HG02973 (cell line): ENCODE results near the gene CATSPER1.

ENCODE experiments used
- ATAC-seq: cut with Tn5 transposase; IDR thresholded peaks from one replicate; pipeline ENCODE4 v1.9.1; 2021; ENCODE audit warnings: moderate library complexity; ENCODE audit not compliant: unreplicated experiment

Gene CATSPER1

DNA sequence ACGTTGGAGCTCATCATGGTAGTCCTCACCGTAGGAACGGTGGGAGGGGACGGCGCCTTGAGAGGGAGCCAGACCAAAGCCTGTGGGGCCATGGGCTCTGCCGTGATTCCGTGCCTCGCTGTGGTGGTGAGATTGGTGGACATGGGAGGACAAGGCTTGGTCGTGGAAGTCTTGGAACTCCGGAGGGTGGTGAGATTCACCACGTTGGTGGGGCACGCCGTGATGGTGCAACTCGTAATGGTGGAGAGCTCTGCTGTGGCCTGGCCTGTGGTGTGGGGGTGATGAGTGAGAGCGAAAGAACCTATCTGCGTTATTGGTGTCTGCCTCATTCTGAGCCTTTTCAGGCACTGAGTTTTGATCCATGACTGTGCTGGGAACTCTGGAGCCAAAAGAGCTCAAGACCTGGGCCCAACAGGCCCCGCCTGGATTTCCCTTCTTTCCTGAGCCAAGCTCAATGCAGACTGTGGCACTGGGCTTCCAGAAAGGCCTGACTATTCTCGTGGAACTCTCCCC lies at the start of gene CATSPER1:
TSS of gene CATSPER1 (minus strand) at position 463 of the 513 bp plus-strand sequence. CDS start at position 363, 100 bp downstream.
- no peak for ATAC-seq

DNA sequence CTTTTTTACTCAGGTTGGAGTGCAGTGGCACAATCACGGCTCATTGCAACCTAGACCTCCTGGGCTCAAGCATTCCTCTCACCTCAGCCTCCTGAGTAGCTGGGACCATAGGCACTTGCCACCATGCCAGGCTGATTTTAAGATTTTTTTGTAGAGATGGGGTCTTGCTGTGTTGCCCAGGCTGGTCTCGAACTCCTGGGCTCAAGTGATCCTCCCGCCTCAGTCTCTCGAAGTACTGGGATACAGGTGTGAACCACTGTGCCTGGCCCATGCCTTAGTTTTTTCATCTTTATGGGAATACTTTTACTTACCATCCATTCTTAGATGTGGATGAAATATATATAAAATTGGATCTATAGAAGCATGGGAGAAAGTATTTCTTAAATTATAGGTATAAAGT lies 49.0 kb upstream of the CATSPER1 start:
- no peak for ATAC-seq

DNA sequence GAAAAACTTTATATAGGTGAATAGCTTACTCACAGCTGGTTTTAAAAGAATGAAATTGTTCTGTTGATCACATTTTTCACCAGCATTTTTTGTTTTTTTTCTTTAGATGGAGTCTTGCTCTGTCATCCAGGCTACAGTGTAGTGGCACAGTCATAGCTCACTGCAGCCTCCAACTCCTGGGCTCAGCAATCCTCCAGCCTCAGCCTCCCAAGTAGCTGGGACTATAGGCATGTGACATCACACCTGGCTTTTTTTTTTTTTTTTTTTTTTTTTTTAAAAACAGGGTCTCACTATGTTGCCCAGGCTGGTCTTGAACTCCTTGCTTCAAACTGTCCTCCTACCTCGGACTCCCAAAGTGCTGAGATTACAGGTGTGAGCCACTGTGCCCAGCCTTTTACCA lies 47.4 kb upstream of the CATSPER1 start:
- ATAC-seq: no peak

DNA sequence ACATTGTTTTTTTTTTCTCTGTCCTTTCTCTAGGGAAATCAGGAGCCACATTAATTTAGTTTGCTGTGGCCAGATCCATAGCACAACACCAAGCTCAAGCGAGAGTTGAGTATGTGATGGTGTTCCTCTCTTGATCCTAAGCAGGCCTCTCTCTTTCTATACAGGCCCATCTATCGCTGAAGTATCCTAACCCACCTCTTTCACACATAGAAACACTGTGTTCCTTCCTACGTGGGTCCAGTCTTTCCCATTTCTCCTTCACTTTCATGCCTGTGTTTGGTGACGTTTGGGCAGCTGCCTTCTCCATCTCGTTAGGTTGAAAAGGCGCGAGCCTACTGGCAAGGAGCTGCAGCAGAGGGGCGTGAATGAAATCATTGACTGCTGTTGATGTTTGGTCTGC lies 46.2 kb upstream of the CATSPER1 start:
- ATAC-seq: no peak

DNA sequence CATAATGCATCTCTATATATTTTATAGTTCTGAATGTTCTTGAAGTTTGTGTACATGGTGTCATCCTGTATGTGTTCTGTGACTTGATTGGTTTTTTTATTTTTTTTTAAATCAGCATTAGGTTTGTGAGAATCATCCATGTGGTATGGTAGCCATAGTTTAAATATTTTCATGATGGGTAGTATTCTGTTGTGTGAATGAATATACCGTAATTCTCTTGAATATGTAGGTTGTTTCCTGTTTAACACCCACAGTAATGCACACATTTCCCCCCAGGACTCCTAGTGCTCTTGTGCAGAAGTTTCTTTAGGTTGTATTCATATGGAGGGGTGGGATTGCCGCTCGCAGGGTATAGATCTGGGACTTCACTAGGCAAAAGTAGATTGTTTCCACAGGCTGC lies 45.8 kb upstream of the CATSPER1 start:
- no peak for ATAC-seq

DNA sequence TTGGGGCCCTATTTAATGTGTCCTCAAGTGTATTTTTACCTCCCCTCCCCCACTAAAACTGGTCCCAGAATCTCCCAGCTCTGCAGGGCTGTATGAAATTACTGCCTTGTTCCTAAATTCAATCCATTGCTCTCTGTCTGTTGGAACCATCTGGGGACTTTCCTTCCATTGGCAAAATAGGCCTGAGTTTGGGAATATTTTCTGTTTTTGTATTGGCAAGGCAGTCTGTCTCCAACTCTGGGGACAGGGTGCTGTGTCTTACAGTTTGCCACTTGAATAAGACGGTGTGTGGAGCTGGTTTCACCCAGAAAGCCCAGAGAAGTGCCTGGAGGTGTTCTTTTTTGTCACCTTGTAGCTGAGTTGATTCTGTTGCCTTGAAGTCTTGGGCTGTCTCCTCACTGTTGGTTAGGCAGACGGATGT lies 45.1 kb upstream of the CATSPER1 start:
- ATAC-seq: no peak

DNA sequence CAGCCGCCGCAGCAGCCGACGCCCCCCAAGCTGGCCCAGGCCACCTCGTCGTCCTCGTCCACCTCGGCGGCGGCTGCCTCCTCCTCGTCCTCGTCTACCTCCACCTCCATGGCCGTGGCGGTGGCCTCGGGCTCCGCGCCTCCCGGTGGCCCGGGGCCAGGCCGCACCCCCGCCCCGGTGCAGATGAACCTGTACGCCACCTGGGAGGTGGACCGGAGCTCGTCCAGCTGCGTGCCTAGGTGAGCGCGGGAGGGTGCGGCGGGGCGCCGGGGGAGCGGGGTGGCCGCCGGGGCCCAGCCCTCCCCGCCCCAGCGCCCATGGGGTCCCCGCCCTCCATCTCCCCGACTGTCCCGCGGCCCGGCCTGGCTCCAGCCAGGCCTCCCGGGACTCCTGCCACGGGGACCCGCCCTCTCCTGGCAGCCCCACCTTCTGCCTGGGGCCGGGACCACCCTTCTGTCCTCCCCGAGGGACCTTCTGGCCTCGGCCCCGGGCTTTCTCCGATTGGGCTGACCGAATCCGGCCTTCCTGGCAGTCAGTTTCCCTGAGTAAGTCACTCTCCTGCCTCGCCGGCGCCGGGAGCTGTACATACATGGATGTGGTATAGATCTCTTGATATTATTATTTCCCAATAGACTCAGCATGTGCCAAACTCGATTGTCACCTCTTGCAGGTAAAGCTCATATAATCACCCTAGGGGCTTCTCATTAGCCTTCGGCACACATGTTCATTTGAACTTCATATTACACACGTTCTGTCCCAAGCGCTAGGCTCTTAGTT lies 44.5 kb upstream of the CATSPER1 start:
- ATAC-seq: peak; percentile 15

DNA sequence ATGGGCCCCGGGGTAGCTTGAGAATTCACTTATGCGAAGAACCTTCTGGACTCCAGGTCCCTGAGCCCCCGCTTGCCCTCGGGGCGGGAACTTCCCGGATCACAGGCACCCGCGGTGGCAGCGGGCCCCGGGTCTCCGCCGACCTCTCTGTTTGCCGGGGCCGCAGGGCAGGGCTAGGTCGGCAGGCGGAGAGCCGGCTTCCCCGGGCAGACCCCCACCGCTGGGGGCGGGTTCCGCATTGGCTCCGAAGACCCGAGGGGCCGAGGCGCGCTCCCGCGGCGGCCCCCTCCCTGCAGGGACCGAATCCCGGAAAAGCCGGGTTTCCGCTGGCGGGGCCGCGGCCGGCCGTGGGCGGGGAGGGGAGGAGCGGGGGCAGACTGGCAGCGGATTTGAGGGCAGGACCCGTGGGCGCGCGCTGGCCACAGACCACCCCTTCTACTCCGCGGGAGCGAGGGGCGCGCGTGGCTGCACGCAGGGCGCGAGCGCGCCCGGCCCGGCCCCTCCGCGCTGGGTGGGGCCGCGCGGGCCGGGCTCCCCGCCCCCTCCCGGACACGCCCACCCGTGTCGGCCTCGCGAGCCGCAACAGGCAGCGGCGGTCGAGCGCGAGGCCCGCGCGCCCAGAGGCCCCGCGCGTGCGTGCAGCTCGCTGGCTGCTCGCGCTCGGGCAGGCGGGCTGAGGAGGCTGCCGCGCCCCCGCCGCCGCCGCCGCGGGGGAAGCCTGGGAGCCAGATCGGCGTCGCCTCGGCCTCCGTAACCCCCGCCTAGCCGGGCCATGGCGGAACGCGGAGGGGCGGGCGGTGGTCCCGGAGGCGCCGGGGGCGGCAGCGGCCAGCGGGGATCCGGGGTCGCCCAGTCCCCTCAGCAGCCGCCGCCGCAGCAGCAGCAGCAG lies 43.7 kb upstream of the CATSPER1 start, which contains the start of gene PACS1:
TSS of gene PACS1 (plus strand) at position 558 of the 889 bp plus-strand sequence. CDS start at position 773, 215 bp downstream.
- peak; percentile 39 for ATAC-seq

DNA sequence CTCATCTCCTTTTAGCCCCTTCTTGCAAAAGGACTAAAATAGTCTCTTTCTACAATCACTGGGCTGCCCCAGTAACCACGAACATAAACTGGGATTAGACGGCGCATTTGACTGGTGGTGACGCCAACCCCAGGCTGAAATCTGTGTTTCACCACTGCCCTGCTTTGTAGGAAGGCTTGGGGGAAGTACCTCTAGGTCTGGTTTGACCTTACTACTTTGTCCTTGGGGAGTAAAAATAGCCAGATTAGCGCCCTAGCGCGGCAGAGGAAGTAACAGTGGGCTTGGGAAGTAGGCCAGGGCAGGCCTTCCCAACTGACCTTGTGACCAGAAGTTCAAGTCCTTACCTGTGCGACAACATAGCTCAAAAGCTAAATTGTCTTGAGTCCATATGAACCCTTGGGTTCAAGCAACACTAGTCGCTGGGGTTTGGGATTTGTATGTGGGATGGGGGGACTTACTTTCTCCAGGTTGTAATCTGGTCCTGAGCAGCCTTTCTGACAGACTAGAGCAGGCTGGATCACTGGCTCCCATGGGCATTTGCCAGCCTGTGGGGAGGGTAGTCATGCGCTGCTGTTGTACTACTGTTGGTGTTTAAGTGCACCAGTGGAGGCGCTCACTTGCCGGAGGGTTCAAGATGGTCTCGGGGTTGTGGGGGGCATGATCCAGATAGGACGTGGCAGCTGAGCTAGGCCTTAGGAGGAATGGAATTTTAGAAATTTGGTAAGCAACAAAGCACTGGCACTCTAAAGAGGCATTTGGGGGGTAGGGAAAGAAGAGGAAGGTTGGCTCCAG lies 42.8 kb upstream of the CATSPER1 start:
- no peak for ATAC-seq

DNA sequence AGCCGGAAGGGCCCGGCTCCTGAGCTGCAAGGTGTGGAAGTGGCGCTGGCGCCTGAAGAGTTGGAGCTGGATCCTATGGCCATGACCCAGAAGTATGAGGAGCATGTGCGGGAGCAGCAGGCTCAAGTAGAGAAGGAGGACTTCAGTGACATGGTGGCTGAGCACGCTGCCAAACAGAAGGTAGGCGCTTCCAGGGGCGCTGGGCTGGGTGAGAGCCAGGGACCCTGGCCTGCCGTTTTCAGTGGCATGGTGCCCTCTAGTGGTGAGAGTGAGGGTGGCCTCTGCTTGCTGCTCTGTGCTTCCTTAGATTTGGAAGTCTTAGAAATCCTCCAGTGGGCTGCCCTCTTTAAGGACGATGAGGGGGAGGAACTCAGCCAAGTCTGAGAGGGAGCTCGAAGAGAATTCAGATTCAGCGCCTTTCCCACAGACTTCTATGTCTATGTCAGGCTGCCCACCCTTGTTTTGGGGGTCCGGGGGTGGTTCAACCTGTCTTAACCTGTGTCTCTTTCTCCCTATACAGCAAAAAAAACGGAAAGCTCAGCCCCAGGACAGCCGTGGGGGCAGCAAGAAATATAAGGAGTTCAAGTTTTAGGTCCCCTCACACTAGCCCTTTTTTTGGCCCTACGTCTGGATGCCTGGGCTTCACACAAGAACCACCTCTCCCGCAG lies 42.0 kb upstream of the CATSPER1 start:
- no peak for ATAC-seq

DNA sequence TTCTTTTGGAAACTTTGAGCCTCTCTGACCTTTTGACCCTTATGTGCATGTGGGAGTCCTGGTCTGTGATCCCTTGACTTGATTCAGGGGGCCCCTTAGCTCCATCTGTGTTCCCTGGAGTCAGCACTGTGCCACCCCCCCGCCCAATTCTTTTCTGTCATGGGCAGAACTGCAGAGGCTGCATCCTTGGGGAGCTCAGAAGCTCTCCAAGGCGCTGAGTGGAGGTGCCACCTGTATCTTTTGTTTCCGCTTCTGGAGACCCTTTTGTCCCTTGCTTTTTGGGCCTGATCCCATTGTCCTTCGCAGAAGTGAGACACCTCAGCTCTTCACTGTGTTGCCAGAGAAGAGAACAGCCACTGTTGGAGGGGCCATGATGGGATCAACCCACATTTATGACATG lies 41.4 kb upstream of the CATSPER1 start:
- no peak for ATAC-seq

DNA sequence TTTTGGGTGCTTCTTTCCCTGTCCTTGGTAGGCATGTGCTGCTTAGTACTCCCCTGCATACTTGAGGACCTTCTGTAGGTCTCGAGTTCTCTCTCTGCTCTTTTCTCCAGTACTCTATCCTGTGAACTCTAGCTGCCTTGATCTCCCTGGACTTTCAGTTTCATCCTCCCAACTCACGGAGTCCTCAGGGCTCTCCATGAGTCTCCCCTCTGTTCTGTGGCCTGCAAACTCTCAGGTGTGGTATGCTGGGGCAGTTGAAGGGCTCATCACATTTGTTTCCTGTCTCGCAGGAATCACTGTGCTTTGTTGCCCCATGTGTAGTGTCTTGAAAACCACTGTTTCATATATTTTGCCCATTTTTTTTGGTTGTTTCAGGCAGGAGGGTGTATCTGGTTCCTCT lies 40.5 kb upstream of the CATSPER1 start:
- ATAC-seq: no peak

DNA sequence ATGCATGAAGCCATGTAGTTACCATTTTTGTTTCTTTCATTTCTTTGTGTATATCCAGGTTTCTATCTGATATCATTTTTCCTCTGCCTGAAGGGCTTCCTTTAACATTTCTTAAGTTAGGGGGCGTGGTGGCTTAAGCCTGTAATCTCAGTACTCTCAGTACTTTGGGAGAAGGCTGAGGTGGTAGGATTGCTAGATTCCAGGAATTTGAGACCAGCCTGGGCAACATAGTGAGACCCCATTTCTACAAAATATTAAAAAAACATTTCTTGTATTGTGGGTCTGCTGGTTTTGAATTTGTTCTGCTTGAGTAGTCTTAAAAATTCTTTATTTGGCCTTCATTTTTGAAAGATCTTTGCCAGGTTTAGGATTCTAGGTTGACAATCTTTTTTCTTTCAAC lies 38.3 kb upstream of the CATSPER1 start:
- no peak for ATAC-seq

DNA sequence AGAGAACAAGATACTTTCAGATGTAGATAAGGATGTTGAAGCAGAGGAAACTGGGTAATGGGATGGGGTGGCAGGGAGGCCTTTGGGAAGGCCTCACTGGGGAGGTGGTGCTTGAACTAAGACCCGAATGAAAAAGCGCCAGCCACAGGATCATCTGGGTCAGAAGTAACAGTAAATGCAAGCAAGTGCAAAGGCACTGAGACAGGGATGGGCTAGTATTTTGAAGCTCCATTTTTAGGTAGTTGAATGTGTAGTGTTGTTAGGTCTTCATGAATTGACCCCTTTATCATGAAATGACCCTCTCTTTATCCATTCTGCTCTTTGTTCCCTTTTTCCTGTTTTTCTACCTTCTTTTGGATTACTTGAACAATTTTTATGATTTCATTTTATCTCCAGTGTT lies 37.6 kb upstream of the CATSPER1 start:
- no peak for ATAC-seq

DNA sequence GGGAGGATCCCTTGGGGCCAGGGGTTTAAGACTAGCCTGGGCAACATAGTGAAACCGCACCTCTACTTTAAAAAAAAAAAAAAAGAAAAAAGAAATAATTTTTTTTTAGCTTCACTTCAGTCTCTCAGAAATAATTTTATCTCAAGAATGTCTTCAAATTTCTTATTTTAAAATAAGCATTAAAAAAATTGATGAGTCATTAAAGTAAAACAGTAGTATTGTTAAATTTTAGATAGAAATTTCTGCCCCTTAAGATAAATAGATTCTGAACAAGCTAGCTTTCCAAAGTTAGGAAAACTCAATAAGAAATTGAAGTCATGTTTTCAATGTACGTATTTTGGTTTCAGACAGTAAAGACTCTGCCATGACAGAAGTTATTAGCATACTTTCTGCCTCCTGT lies 36.1 kb upstream of the CATSPER1 start:
- no peak for ATAC-seq

DNA sequence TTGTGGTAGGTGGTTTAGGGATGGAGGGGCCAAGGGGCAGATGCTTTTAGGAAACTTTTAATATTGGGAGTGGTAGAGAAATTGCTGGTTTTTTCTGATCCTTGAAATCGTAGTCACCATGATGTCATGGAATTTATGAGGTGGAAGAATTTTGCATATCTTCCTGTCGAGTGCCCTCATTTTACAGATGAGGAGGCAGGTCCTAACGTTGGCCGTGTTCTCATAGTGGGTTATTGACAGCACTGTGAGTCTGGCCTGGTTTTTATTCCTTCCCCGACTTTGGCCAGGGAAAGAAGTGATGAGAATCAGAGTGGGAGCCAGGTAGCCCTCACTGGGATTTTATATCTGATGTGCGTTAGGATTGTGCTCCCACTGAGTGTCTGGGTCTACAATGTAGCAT lies 35.0 kb upstream of the CATSPER1 start:
- ATAC-seq: no peak

DNA sequence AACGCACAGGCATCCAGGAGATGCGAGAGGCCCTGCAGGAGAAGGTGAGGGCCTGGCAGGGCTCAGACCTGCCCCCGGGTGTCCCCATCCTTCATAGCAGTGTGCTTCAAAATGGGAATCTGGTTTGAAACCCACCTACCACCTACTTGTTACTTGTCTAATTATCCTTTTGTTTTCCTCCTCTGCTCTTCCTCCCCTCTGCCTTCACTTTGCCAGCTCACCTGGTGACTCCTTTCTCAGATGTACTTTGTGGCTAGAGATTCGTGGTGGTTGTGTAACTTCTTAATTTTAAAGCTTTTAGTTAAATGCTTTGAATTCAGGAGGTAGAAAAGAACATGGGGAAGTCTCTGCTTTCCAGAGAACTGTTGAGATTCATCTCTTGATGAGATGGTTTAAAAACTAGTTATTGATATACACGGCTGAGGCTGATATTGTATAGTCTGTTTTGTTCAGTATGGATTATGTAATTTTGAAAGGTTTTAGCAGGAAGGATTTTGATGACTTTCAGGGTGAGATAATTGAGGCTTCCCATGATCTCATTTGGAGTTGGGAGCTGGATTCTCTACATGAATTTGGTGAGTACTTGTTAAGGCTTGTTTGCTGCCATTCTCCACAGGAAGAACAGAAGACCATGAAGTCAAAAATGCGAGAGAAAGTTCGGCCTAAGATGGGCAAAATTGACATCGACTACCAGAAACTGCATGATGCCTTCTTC lies 33.8 kb upstream of the CATSPER1 start:
- ATAC-seq: no peak

DNA sequence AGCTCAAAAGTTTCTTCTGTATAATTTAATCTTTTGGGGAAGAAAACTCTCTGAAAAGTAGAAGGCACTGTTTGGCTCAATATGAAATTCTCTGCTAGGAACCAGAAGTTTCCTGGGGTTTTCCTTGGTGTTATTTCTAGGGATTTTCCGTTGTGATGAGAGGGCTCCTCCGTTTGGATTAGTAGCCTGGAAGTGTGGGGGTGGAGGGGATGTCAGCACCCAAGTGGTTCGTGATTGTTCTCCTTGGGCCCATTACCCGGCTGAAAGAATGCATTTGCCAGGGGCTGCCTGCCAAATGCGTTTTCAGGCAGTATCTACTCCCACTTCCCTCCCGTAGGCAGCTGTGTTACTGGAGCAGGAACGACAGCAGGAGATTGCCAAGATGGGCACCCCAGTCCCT lies 30.2 kb upstream of the CATSPER1 start:
- ATAC-seq: no peak

DNA sequence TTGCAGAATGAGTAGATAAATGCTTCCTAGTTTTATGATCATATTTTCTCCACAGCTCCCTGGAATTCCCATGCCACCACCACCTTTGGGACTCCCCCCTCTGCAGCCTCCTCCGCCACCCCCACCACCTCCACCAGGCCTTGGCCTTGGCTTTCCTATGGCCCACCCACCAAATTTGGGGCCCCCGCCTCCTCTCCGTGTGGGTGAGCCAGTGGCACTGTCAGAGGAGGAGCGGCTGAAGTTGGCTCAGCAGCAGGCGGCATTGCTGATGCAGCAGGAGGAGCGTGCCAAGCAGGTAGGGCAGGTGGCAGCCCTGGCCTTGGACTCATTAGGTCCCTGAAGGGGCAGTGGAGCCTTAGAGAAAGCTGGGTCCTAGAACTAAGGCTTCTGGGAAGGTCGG lies 28.7 kb upstream of the CATSPER1 start:
- no peak for ATAC-seq

DNA sequence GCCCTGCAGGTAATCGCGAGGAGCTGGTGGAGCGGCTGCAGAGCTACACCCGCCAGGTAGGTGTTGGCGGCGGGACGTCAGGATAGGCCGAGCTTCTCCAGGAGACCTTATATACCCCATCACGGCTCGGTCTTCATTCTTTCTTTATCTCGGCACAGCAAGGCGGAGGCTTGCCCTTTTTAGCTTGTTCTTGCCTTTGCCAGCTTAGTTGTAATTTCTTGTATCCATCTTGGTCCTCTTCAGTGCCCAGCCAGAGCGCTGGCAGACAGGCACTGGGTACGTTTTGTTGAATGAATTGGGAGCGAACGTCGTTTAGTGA lies 26.3 kb upstream of the CATSPER1 start:
- ATAC-seq: peak; percentile 12
